Omental fat pad (tissue), 4 donors: ENCODE results near the gene ZBTB43. TPM values are rescaled to one million over a fixed set of nuclear protein-coding genes. Genes with fewer than 3 reads are reported as not detected.

Experiments
- ATAC-seq: fragments of 150-250 bp; one replicate; pipeline ENCODE4 v1.9.1; 2016; ENCODE audit warnings: mild to moderate bottlenecking, moderate library complexity; ENCODE audit not compliant: low FRiP score
- DNase-seq: peaks from one replicate; pipeline ENCODE4 v3.0.0-alpha.2; 2019; ENCODE audit warnings: low spot score
- CTCF ChIP-seq, 3 donors: fragments of 450-650 bp; IDR thresholded peaks; one replicate each; pipeline ENCODE4 v1.5.1; 2016 to 2017; ENCODE audit warnings: antibody characterized with exemption in 3 of 3, mild to moderate bottlenecking in 3 of 3, moderate library complexity in 2 of 3
- total RNA-seq, 4 donors: library from RNA; depleted of rRNA; stranded (reverse); fragments of >200 nt; gene quantifications; one replicate each; pipeline ENCODE4 v1.1.0, GENCODE V29; 2016

Gene ZBTB43
- 10 to 100 TPM; 11.2 to 28.8 (median 13.7) TPM for total RNA-seq

- no peak for TF ChIP-seq CTCF (IDR thresholded peaks at IDR 0.05)
- peak; percentile 91 for ATAC-seq
These were observed at the start of gene ZBTB43 for GRCh38 chr9:126804696-126805553. ZBTB43 (plus strand) TSS chr9:126805040; CDS start chr9:126832510, 27,470 bp downstream.

GRCh38 chr9:126755317-126755875, 49.4 kb upstream of the ZBTB43 start:
- no peak for DNase-seq
- no peak for ATAC-seq
- no peak for TF ChIP-seq CTCF (IDR thresholded peaks at IDR 0.05)

More at GRCh38 chr9:126804696-126805553, at the start of gene ZBTB43:
- DNase-seq = peak; percentile 94

GRCh38 chr9:126756238-126756637, 48.6 kb upstream of the ZBTB43 start:
- DNase-seq (no peak), ATAC-seq (no peak)
- TF ChIP-seq CTCF (IDR thresholded peaks at IDR 0.05) = no peak

GRCh38 chr9:126756876-126757415, 47.9 kb upstream of the ZBTB43 start:
- no peak for ATAC-seq
- DNase-seq = no peak
- no peak for TF ChIP-seq CTCF (IDR thresholded peaks at IDR 0.05)

- ATAC-seq (no peak), DNase-seq (no peak)
- no peak for TF ChIP-seq CTCF (IDR thresholded peaks at IDR 0.05)
These were observed 45.8 kb upstream of the ZBTB43 start for GRCh38 chr9:126758916-126759585.

GRCh38 chr9:126761274-126761673, 43.6 kb upstream of the ZBTB43 start:
- DNase-seq = no peak
- no peak for ATAC-seq
- no peak for TF ChIP-seq CTCF (IDR thresholded peaks at IDR 0.05)
